ENCODE results near the gene IL17RD.

Gene IL17RD

GRCh38 chr3:57073628-57074027 lies 91.5 kb downstream of the IL17RD start:
- Histone ChIP-seq H3K4me1 (ENCODE audit: control insufficient read depth, insufficient read depth, low read length) (peaks cover 11% of the 10 kb centered on the region), H3K27me3 (ENCODE audit: control insufficient read depth, insufficient read depth, low read length) (peaks cover 26% of the 10 kb centered on the region), H3K9me3 (replicated peaks; ENCODE audit: low read length) (no peaks in the 10 kb centered on the region), H3K36me3 (ENCODE audit: insufficient read depth, low read length) (no peaks in the 10 kb centered on the region), H3K9ac (ENCODE audit: low read depth, low read length) (no peak overlapping the region), H3K4me2 (ENCODE audit: low read length) (no peak overlapping the region), H3K4me3 (ENCODE audit: low read length) (no peak overlapping the region)

GRCh38 chr3:57069503-57069902 lies 95.7 kb downstream of the IL17RD start:
- H3K27me3 ChIP-seq (ENCODE audit: control insufficient read depth, insufficient read depth, low read length) = no peaks in the 10 kb centered on the region
- no peak overlapping the region for H3K4me3 ChIP-seq (ENCODE audit: low read length)
- peaks cover 13% of the 10 kb centered on the region for H3K4me1 ChIP-seq (ENCODE audit: control insufficient read depth, insufficient read depth, low read length)
- H3K36me3 ChIP-seq (ENCODE audit: insufficient read depth, low read length) = no peaks in the 10 kb centered on the region
- no peak overlapping the region for H3K9ac ChIP-seq (ENCODE audit: low read depth, low read length)
- H3K4me2 ChIP-seq (ENCODE audit: low read length) = no peak overlapping the region
- H3K9me3 ChIP-seq (replicated peaks; ENCODE audit: low read length) = no peaks in the 10 kb centered on the region

- no peaks in the 10 kb centered on the region for H3K9me3 ChIP-seq (replicated peaks; ENCODE audit: low read length)
- peaks cover 13% of the 10 kb centered on the region for H3K4me1 ChIP-seq (ENCODE audit: control insufficient read depth, insufficient read depth, low read length)
- H3K4me2 ChIP-seq (ENCODE audit: low read length) = peak overlapping the region; percentile 75
- peak overlapping the region; percentile 53 for H3K4me3 ChIP-seq (ENCODE audit: low read length)
- no peaks in the 10 kb centered on the region for H3K27me3 ChIP-seq (ENCODE audit: control insufficient read depth, insufficient read depth, low read length)
- H3K9ac ChIP-seq (ENCODE audit: low read depth, low read length) = no peak overlapping the region
- H3K36me3 ChIP-seq (ENCODE audit: insufficient read depth, low read length) = no peaks in the 10 kb centered on the region
Measured at GRCh38 chr3:57068437-57069089, 96.6 kb downstream of the IL17RD start.

- no peaks in the 10 kb centered on the region for H3K27me3 ChIP-seq (ENCODE audit: control insufficient read depth, insufficient read depth, low read length)
- no peak overlapping the region for H3K4me3 ChIP-seq (ENCODE audit: low read length)
- peaks cover 13% of the 10 kb centered on the region for H3K4me1 ChIP-seq (ENCODE audit: control insufficient read depth, insufficient read depth, low read length)
- no peak overlapping the region for H3K9ac ChIP-seq (ENCODE audit: low read depth, low read length)
- H3K9me3 ChIP-seq (replicated peaks; ENCODE audit: low read length) = no peaks in the 10 kb centered on the region
- no peaks in the 10 kb centered on the region for H3K36me3 ChIP-seq (ENCODE audit: insufficient read depth, low read length)
- H3K4me2 ChIP-seq (ENCODE audit: low read length) = no peak overlapping the region
Measured at GRCh38 chr3:57066471-57066870, 98.7 kb downstream of the IL17RD start.

GRCh38 chr3:57065588-57065987 lies 99.6 kb downstream of the IL17RD start:
- Histone ChIP-seq H3K4me3 (ENCODE audit: low read length) (no peak overlapping the region), H3K27me3 (ENCODE audit: control insufficient read depth, insufficient read depth, low read length) (no peaks in the 10 kb centered on the region), H3K9ac (ENCODE audit: low read depth, low read length) (no peak overlapping the region), H3K9me3 (replicated peaks; ENCODE audit: low read length) (no peaks in the 10 kb centered on the region), H3K4me1 (ENCODE audit: control insufficient read depth, insufficient read depth, low read length) (peaks cover 15% of the 10 kb centered on the region), H3K36me3 (ENCODE audit: insufficient read depth, low read length) (no peaks in the 10 kb centered on the region), H3K4me2 (ENCODE audit: low read length) (no peak overlapping the region)

GRCh38 chr3:57064572-57064971 lies 100.6 kb downstream of the IL17RD start:
- peaks cover 21% of the 10 kb centered on the region for H3K4me1 ChIP-seq (ENCODE audit: control insufficient read depth, insufficient read depth, low read length)
- no peak overlapping the region for H3K4me3 ChIP-seq (ENCODE audit: low read length)
- H3K36me3 ChIP-seq (ENCODE audit: insufficient read depth, low read length) = no peaks in the 10 kb centered on the region
- H3K27me3 ChIP-seq (ENCODE audit: control insufficient read depth, insufficient read depth, low read length) = no peaks in the 10 kb centered on the region
- no peak overlapping the region for H3K4me2 ChIP-seq (ENCODE audit: low read length)
- no peaks in the 10 kb centered on the region for H3K9me3 ChIP-seq (replicated peaks; ENCODE audit: low read length)
- H3K9ac ChIP-seq (ENCODE audit: low read depth, low read length) = no peak overlapping the region

GRCh38 chr3:57064001-57064400 lies 101.2 kb downstream of the IL17RD start:
- Histone ChIP-seq H3K27me3 (ENCODE audit: control insufficient read depth, insufficient read depth, low read length) (no peaks in the 10 kb centered on the region), H3K4me2 (ENCODE audit: low read length) (no peak overlapping the region), H3K4me1 (ENCODE audit: control insufficient read depth, insufficient read depth, low read length) (peaks cover 21% of the 10 kb centered on the region), H3K36me3 (ENCODE audit: insufficient read depth, low read length) (no peaks in the 10 kb centered on the region), H3K9me3 (replicated peaks; ENCODE audit: low read length) (no peaks in the 10 kb centered on the region), H3K9ac (ENCODE audit: low read depth, low read length) (no peak overlapping the region), H3K4me3 (ENCODE audit: low read length) (no peak overlapping the region)

GRCh38 chr3:57063032-57063431 lies 102.1 kb downstream of the IL17RD start:
- Histone ChIP-seq H3K9ac (ENCODE audit: low read depth, low read length) (no peak overlapping the region), H3K4me1 (ENCODE audit: control insufficient read depth, insufficient read depth, low read length) (peaks cover 11% of the 10 kb centered on the region), H3K9me3 (replicated peaks; ENCODE audit: low read length) (no peaks in the 10 kb centered on the region), H3K36me3 (ENCODE audit: insufficient read depth, low read length) (no peaks in the 10 kb centered on the region), H3K4me3 (ENCODE audit: low read length) (no peak overlapping the region), H3K4me2 (ENCODE audit: low read length) (no peak overlapping the region), H3K27me3 (ENCODE audit: control insufficient read depth, insufficient read depth, low read length) (no peaks in the 10 kb centered on the region)

GRCh38 chr3:57062101-57062631 lies 103.0 kb downstream of the IL17RD start:
- H3K27me3 ChIP-seq (ENCODE audit: control insufficient read depth, insufficient read depth, low read length) = no peaks in the 10 kb centered on the region
- H3K4me1 ChIP-seq (ENCODE audit: control insufficient read depth, insufficient read depth, low read length) = peaks cover 9% of the 10 kb centered on the region
- no peak overlapping the region for H3K4me2 ChIP-seq (ENCODE audit: low read length)
- H3K9me3 ChIP-seq (replicated peaks; ENCODE audit: low read length) = no peaks in the 10 kb centered on the region
- no peak overlapping the region for H3K4me3 ChIP-seq (ENCODE audit: low read length)
- H3K36me3 ChIP-seq (ENCODE audit: insufficient read depth, low read length) = no peaks in the 10 kb centered on the region
- H3K9ac ChIP-seq (ENCODE audit: low read depth, low read length) = no peak overlapping the region

- H3K36me3 ChIP-seq (ENCODE audit: insufficient read depth, low read length) = no peaks in the 10 kb centered on the region
- no peak overlapping the region for H3K4me2 ChIP-seq (ENCODE audit: low read length)
- H3K9ac ChIP-seq (ENCODE audit: low read depth, low read length) = no peak overlapping the region
Measured at GRCh38 chr3:57061556-57061955, 103.6 kb downstream of the IL17RD start.

GRCh38 chr3:57060089-57060821 lies 104.9 kb downstream of the IL17RD start, which contains the start of gene SPATA12:
SPATA12 (plus strand) TSS chr3:57060664; CDS start chr3:57073695, 13,031 bp downstream.
- Histone ChIP-seq H3K9ac (ENCODE audit: low read depth, low read length) (no peak within 1 kb of the TSS), H3K4me2 (ENCODE audit: low read length) (peak within 1 kb of the TSS; percentile 49), H3K36me3 (ENCODE audit: insufficient read depth, low read length) (no peaks in the 10 kb centered on the region), H3K4me3 (ENCODE audit: low read length) (no peak within 1 kb of the TSS), H3K4me1 (ENCODE audit: control insufficient read depth, insufficient read depth, low read length) (peaks cover 9% of the 10 kb centered on the region), H3K27me3 (ENCODE audit: control insufficient read depth, insufficient read depth, low read length) (no peaks in the 10 kb centered on the region), H3K9me3 (replicated peaks; ENCODE audit: low read length) (no peaks in the 10 kb centered on the region)

More at GRCh38 chr3:57061556-57061955, 103.6 kb downstream of the IL17RD start:
- Histone ChIP-seq H3K4me1 (ENCODE audit: control insufficient read depth, insufficient read depth, low read length) (peaks cover 9% of the 10 kb centered on the region), H3K9me3 (replicated peaks; ENCODE audit: low read length) (no peaks in the 10 kb centered on the region), H3K4me3 (ENCODE audit: low read length) (no peak overlapping the region), H3K27me3 (ENCODE audit: control insufficient read depth, insufficient read depth, low read length) (no peaks in the 10 kb centered on the region)
